Thoracic aorta (tissue), 2 donors: ENCODE measurements around the gene PDXK. TPM values are rescaled to one million over a fixed set of nuclear protein-coding genes. Genes with fewer than 3 reads are reported as not detected.

Source experiments
- ATAC-seq: fragments of 150-250 bp; one replicate; pipeline ENCODE4 v1.8.0; 2017; ENCODE audit warnings: low read depth; ENCODE audit not compliant: insufficient number of reproducible peaks, low FRiP score
- DNase-seq: peaks from one replicate; pipeline ENCODE4 v3.0.0-alpha.2; 2020; ENCODE audit warnings: low spot score
- H3K27ac ChIP-seq, 2 donors: fragments of 200-600 bp; sonication (generic); 1 replicate in 1 of 2; 2 replicates in 1 of 2; pipeline ENCODE4 v1.5.1; 2016; ENCODE audit warnings: mild to moderate bottlenecking in 2 of 2, moderate library complexity in 2 of 2
- H3K27me3 ChIP-seq: fragments of 200-600 bp; sonication (generic); replicated peaks from 2 replicates; pipeline ENCODE4 v1.6.0; 2016; ENCODE audit warnings: mild to moderate bottlenecking; ENCODE audit not compliant: insufficient read depth
- H3K36me3 ChIP-seq: fragments of 200-600 bp; sonication (generic); one replicate; pipeline ENCODE4 v1.5.1; 2016
- H3K4me1 ChIP-seq, 2 donors: fragments of 200-600 bp; sonication (generic); 1 replicate in 1 of 2; 2 replicates in 1 of 2; pipeline versions ENCODE4 v1.5.1 to v1.6.0; 2016; ENCODE audit warnings: low read depth in 2 of 2, mild to moderate bottlenecking in 1 of 2; ENCODE audit not compliant: control insufficient read depth in 1 of 2
- H3K4me3 ChIP-seq: fragments of 200-600 bp; sonication (generic); 2 replicates; pipeline ENCODE4 v1.5.1; 2016; ENCODE audit warnings: mild to moderate bottlenecking
- H3K9me3 ChIP-seq: fragments of 200-600 bp; sonication (generic); 2 replicates; pipeline ENCODE4 v1.5.1; 2016
- total RNA-seq, 2 donors: library from RNA; depleted of rRNA; stranded (reverse); fragments of >200 nt; gene quantifications; one replicate each; pipeline versions ENCODE4 v1.1.0 to v1.2.3, GENCODE V29; 2016
- TF ChIP-seq, protein P1 (sequence below): fragments of 200-600 bp; sonication (generic); IDR thresholded peaks from one replicate; pipeline ENCODE4 v1.5.1; 2019; ENCODE audit warnings: antibody characterized with exemption

The PDXK gene
- total RNA-seq, 2 donors from 2014 or later, result 52.4 to 64.7 TPM

DNA sequence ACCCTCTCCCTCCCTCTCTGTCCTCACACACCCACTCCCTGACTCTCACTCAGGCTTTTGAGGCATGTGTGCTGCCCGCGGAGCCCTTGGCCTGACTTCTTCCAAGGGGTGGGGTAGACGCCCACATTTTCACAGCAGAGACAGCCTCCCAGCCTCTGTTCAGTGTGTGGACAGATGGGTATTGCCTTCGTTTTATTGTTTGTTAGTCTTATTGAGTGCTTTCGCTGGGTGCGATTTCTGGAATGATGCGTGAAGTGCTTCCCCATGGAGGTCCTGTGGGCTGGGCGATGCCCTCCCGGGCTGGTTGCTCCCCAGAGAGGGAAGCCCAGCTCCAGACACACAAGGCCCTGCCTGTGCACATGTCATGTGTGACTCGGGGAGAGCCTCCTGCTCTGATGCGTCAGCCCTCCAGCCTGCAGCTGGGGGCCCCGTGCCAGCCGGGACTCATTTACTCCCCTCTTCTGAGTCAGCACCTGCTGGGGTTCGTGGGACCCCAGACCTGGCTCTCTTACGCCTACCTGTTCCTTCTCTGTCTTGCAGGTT is 14.7 kb downstream of the PDXK start:
- ATAC-seq (no peak), DNase-seq (no peak)
- H3K27ac ChIP-seq, result no peak overlapping the region
- no peaks in the 10 kb centered on the region for H3K9me3 ChIP-seq
- H3K27me3 ChIP-seq, result no peaks in the 10 kb centered on the region
- TF ChIP-seq, protein P1, sequence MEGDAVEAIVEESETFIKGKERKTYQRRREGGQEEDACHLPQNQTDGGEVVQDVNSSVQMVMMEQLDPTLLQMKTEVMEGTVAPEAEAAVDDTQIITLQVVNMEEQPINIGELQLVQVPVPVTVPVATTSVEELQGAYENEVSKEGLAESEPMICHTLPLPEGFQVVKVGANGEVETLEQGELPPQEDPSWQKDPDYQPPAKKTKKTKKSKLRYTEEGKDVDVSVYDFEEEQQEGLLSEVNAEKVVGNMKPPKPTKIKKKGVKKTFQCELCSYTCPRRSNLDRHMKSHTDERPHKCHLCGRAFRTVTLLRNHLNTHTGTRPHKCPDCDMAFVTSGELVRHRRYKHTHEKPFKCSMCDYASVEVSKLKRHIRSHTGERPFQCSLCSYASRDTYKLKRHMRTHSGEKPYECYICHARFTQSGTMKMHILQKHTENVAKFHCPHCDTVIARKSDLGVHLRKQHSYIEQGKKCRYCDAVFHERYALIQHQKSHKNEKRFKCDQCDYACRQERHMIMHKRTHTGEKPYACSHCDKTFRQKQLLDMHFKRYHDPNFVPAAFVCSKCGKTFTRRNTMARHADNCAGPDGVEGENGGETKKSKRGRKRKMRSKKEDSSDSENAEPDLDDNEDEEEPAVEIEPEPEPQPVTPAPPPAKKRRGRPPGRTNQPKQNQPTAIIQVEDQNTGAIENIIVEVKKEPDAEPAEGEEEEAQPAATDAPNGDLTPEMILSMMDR, result no peak
- H3K4me3 ChIP-seq, result no peak overlapping the region
- H3K36me3 ChIP-seq, result peaks cover 3% of the 10 kb centered on the region
- H3K4me1 ChIP-seq, result peaks cover 29 to 66% of the 10 kb centered on the region in 2 donors

DNA sequence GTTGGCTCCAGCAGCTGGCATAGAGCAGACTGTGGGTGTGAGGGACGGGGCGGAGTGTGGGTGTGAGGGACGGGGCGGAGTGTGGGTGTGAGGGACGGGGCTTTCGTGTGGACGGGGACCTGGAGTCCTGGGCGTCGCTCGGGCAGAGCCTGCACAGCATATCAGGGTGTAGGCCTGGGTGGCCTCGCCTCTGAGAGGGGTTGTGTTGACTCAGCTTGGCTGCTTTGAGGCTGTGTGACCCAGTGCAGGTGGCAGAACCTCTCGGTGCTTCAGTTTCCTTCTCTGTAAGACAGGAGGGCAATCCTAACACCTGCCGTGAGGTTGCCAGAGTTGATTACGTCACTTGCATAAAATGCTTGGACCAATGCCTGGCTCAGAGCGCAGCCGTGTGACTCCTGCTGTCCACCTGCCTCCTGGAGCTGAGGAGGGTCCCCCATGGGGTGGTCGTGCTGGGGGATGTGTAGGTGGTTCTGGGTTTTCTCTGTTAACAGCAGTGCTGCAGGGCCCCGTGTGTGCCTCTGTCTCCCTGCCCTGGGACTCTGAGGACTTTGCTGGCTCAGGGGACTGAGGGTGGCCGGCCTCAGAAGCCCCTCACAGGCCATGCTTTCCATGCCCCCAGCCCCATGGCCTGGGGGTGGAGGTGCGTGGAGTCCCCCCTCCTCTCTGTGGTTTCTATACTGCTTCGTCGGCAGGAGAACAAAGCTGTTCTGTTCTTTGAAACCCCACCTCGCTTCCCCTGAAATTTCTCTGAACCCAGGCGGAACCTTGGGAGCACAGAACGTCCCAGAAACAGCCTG is 15.4 kb downstream of the PDXK start:
- TF ChIP-seq, protein P1, result no peak

DNA sequence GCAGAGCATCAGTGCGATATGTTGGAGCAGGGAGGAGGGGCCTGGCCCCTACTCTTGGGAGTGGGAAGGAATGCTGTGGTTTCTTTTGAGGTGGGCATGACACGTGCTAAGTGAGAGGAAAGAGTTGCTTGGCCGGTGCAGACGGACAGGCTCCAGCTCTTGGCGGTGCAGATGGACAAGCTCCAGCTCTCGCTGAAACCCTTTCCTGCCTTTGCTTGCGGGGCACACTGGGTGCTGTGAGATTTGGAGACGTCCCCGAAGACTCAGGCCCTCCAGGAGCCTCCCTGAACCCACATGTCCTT is 15.9 kb downstream of the PDXK start:
- peak overlapping the region; percentile 47 for H3K4me3 ChIP-seq
- ATAC-seq (no peak), DNase-seq (no peak)
- no peaks in the 10 kb centered on the region for H3K27me3 ChIP-seq
- no peaks in the 10 kb centered on the region for H3K9me3 ChIP-seq
- H3K4me1 ChIP-seq, result peaks cover 23 to 54% of the 10 kb centered on the region in 2 donors
- TF ChIP-seq, protein P1, result no peak
- peak overlapping the region; percentile 52 to 67 for H3K27ac ChIP-seq
- H3K36me3 ChIP-seq, result peaks cover 3% of the 10 kb centered on the region

More for the DNA sequence above, 15.4 kb downstream of the PDXK start:
- peak overlapping the region; percentile 47 for H3K4me3 ChIP-seq
- H3K27ac ChIP-seq, result peak overlapping the region; percentile 52 to 67
- H3K4me1 ChIP-seq, result peaks cover 24 to 59% of the 10 kb centered on the region in 2 donors
- peaks cover 3% of the 10 kb centered on the region for H3K36me3 ChIP-seq
- DNase-seq (no peak), ATAC-seq (no peak)
- H3K27me3 ChIP-seq, result no peaks in the 10 kb centered on the region
- H3K9me3 ChIP-seq, result no peaks in the 10 kb centered on the region

GRCh38 chr21:43735236-43736091 is 16.5 kb downstream of the PDXK start:
- H3K27ac ChIP-seq, result peak overlapping the region; percentile 52 to 67
- H3K4me1 ChIP-seq, result peaks cover 23 to 54% of the 10 kb centered on the region in 2 donors

More at GRCh38 chr21:43735236-43736091, 16.5 kb downstream of the PDXK start:
- Histone ChIP-seq H3K36me3 (peaks cover 3% of the 10 kb centered on the region), H3K9me3 (no peaks in the 10 kb centered on the region), H3K4me3 (peak overlapping the region; percentile 47), H3K27me3 (no peaks in the 10 kb centered on the region)
- TF ChIP-seq, protein P1, result no peak
- DNase-seq, result no peak
- ATAC-seq, result no peak
